GM12891 (cell line): Measurements from ENCODE around the gene LRRC40.

ENCODE experiments used
- PAX5 ChIP-seq: IDR thresholded peaks from 2 replicates; pipeline ENCODE4 v1.6.1; 2011; ENCODE audit warnings: low read length, moderate library complexity, mild to moderate bottlenecking; ENCODE audit not compliant: insufficient read depth, severe bottlenecking
- POLR2A ChIP-seq: IDR thresholded peaks from 2 replicates; pipeline ENCODE4 v1.6.1; 2011; ENCODE audit warnings: low read depth, low read length, control low read depth
- POLR2AphosphoS5 ChIP-seq: IDR thresholded peaks from 2 replicates; pipeline ENCODE4 v1.6.1; 2011; ENCODE audit warnings: low read depth, low read length, control low read depth
- POU2F2 ChIP-seq: IDR thresholded peaks from 2 replicates; pipeline ENCODE4 v1.6.1; 2011; ENCODE audit warnings: low read depth, mild to moderate bottlenecking, control low read depth, low read length, moderate library complexity
- SPI1 ChIP-seq: IDR thresholded peaks from 2 replicates; pipeline ENCODE4 v1.6.1; 2011; ENCODE audit warnings: low read depth, low read length, control low read depth
- TAF1 ChIP-seq: IDR thresholded peaks from 2 replicates; pipeline ENCODE4 v1.6.1; 2011; ENCODE audit warnings: low read depth, low read length, control low read depth

DNA sequence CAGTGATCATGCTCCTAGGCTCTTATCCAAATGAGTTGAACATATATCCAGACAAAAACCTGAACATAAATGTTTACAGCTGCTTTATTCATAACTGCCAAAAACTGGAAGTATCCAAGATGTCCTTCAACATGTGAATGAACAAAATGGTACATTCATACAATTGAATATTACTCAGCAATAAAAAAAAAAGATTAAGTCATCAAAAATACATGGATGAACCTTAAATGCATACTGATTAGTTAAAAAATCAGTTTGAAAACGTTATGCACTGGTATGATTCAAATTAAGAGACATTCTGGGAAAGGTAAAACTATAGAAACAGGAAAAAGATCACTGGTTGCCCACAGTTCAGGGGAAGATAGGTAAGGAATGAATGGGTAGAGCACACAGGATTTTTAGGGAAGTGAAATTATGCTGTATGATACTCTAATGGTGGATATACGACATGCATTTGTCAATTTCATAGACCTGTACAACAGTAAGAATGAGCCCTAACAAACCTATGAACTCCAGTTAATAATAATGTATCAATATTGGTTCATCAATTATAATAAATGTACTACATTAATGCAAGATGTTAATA is 3.1 kb downstream of the LRRC40 start:
- TF ChIP-seq TAF1 (no peak), POLR2A (no peak), POLR2AphosphoS5 (no peak), SPI1 (peak; percentile 90), POU2F2 (no peak), PAX5 (no peak)
